Panc1 (cell line): ENCODE measurements around the gene EPB41L5.

ENCODE experiments used
- CTCF ChIP-seq: fragments of 450-650 bp; IDR thresholded peaks from 2 replicates; pipeline ENCODE4 v1.5.1; 2017; ENCODE audit warnings: mild to moderate bottlenecking
- POLR2AphosphoS5 ChIP-seq: IDR thresholded peaks from 2 replicates; pipeline ENCODE4 v1.6.1; 2012; ENCODE audit warnings: mild to moderate bottlenecking, low read depth, low read length, moderate library complexity

GRCh38 chr2:120227111-120227991 lies 214.5 kb downstream of the EPB41L5 start:
- no peak for TF ChIP-seq CTCF
- TF ChIP-seq POLR2AphosphoS5, result no peak
